Muscle of leg (tissue), 16 donors: ENCODE data around the gene SEMA5B. TPM values are rescaled to one million over a fixed set of nuclear protein-coding genes. Genes with fewer than 3 reads are reported as not detected.
A peak's percentile ranks its signal among the peaks of the same experiment; 100 is the strongest.

Experiments
- DNase-seq: peaks from one replicate; pipeline ENCODE4 v3.0.0; 2013
- H3K27ac ChIP-seq: one replicate; pipeline ENCODE4 v1.5.1; 2013; ENCODE audit warnings: mild to moderate bottlenecking, low read length, control low read depth
- H3K27me3 ChIP-seq: one replicate; pipeline ENCODE4 v1.6.1; 2013; ENCODE audit warnings: low read length; ENCODE audit not compliant: control insufficient read depth, insufficient read depth
- H3K36me3 ChIP-seq: one replicate; pipeline ENCODE4 v1.6.1; 2013; ENCODE audit warnings: low read length; ENCODE audit not compliant: control insufficient read depth, insufficient read depth
- H3K4me1 ChIP-seq: one replicate; pipeline ENCODE4 v1.6.1; 2013; ENCODE audit warnings: low read length; ENCODE audit not compliant: control insufficient read depth, insufficient read depth
- H3K4me3 ChIP-seq: one replicate; pipeline ENCODE4 v1.5.1; 2013; ENCODE audit warnings: low read length, control low read depth
- H3K9me3 ChIP-seq: replicated peaks from 2 replicates; pipeline ENCODE4 v1.6.1; 2013; ENCODE audit warnings: low read depth, low read length; ENCODE audit not compliant: control insufficient read depth
- WGBS: methylation state at CpG from one replicate; pipeline ENCODE4 v1.1.5; 2013; ENCODE audit warnings: missing lambda C conversion rate; ENCODE audit not compliant: insufficient coverage; 5-methylcytosine and 5-hydroxymethylcytosine counted together
- long read RNA-seq, 11 donors: transcript quantifications; one replicate each; lab custom pipeline, GENCODE V29; 2026
- polyA plus RNA-seq, 8 donors: library from polyadenylated mRNA; unstranded; fragments of 120-200 nt; gene quantifications; one replicate each; pipeline versions ENCODE4 v1.2.1 to v1.2.3, GENCODE V29; 2013; ENCODE audit warnings: inconsistent platforms in 1 of 8, low replicate concordance in 1 of 8; ENCODE audit not compliant: insufficient read length in 8 of 8, insufficient read depth in 1 of 8
- total RNA-seq: library from RNA; stranded (reverse); fragments of 120-200 nt; gene quantifications from one replicate; pipeline ENCODE4 v1.2.4, GENCODE V29; 2013

Gene SEMA5B, protein sequence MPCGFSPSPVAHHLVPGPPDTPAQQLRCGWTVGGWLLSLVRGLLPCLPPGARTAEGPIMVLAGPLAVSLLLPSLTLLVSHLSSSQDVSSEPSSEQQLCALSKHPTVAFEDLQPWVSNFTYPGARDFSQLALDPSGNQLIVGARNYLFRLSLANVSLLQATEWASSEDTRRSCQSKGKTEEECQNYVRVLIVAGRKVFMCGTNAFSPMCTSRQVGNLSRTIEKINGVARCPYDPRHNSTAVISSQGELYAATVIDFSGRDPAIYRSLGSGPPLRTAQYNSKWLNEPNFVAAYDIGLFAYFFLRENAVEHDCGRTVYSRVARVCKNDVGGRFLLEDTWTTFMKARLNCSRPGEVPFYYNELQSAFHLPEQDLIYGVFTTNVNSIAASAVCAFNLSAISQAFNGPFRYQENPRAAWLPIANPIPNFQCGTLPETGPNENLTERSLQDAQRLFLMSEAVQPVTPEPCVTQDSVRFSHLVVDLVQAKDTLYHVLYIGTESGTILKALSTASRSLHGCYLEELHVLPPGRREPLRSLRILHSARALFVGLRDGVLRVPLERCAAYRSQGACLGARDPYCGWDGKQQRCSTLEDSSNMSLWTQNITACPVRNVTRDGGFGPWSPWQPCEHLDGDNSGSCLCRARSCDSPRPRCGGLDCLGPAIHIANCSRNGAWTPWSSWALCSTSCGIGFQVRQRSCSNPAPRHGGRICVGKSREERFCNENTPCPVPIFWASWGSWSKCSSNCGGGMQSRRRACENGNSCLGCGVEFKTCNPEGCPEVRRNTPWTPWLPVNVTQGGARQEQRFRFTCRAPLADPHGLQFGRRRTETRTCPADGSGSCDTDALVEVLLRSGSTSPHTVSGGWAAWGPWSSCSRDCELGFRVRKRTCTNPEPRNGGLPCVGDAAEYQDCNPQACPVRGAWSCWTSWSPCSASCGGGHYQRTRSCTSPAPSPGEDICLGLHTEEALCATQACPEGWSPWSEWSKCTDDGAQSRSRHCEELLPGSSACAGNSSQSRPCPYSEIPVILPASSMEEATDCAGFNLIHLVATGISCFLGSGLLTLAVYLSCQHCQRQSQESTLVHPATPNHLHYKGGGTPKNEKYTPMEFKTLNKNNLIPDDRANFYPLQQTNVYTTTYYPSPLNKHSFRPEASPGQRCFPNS
- total RNA-seq (17.7 TPM), polyA plus RNA-seq (10 to 100 TPM; 14.3 to 35.4 (median 26.3) TPM)
- long read RNA-seq, donor 1, full-length matches to known transcripts, result 1 of 1 reads
- long read RNA-seq, donor 1, partial matches to known transcripts, result 0 of 1 reads
- long read RNA-seq, donor 1, other reads (novel, unspliced or antisense), result 0 of 1 reads
- long read RNA-seq, donor 2, result 0 reads
- long read RNA-seq, donor 3, result 0 reads
- long read RNA-seq, donor 4, full-length matches to known transcripts, result 1 of 20 reads
- long read RNA-seq, donor 4, partial matches to known transcripts, result 19 of 20 reads
- long read RNA-seq, donor 4, other reads (novel, unspliced or antisense), result 0 of 20 reads
- long read RNA-seq, donor 5, full-length matches to known transcripts, result 1 of 6 reads
- long read RNA-seq, donor 5, partial matches to known transcripts, result 5 of 6 reads
- long read RNA-seq, donor 5, other reads (novel, unspliced or antisense), result 0 of 6 reads
- long read RNA-seq, donor 6, partial matches to known transcripts, result 17 of 27 reads
- long read RNA-seq, donor 6, other reads (novel, unspliced or antisense), result 10 of 27 reads
- long read RNA-seq, donor 7, result 0 reads
- long read RNA-seq, donor 8, result 0 reads
- long read RNA-seq, donor 9, result 0 reads
- long read RNA-seq, donor 10, partial matches to known transcripts, result 5 of 5 reads
- long read RNA-seq, donor 10, other reads (novel, unspliced or antisense), result 0 of 5 reads
- long read RNA-seq, donor 11, result 0 reads

- H3K27me3 ChIP-seq, result peaks cover 54% of the 10 kb centered on the region
- H3K9me3 ChIP-seq, result no peaks in the 10 kb centered on the region
- under 1% methylated on average over 81 of the region's 94 CpGs for WGBS
- H3K4me3 ChIP-seq, result peak within 1 kb of the TSS; percentile 56
- no peaks in the 10 kb centered on the region for H3K36me3 ChIP-seq
- peak within 1 kb of the TSS; percentile 1 for H3K27ac ChIP-seq
- peaks cover 19% of the 10 kb centered on the region for H3K4me1 ChIP-seq
- DNase-seq, result peak; percentile 79
Observed at GRCh38 chr3:123027292-123028232, at the start of gene SEMA5B. Gene SEMA5B (minus strand): TSS chr3:123027763. CDS start chr3:122961263, 66,500 bp downstream.

DNA sequence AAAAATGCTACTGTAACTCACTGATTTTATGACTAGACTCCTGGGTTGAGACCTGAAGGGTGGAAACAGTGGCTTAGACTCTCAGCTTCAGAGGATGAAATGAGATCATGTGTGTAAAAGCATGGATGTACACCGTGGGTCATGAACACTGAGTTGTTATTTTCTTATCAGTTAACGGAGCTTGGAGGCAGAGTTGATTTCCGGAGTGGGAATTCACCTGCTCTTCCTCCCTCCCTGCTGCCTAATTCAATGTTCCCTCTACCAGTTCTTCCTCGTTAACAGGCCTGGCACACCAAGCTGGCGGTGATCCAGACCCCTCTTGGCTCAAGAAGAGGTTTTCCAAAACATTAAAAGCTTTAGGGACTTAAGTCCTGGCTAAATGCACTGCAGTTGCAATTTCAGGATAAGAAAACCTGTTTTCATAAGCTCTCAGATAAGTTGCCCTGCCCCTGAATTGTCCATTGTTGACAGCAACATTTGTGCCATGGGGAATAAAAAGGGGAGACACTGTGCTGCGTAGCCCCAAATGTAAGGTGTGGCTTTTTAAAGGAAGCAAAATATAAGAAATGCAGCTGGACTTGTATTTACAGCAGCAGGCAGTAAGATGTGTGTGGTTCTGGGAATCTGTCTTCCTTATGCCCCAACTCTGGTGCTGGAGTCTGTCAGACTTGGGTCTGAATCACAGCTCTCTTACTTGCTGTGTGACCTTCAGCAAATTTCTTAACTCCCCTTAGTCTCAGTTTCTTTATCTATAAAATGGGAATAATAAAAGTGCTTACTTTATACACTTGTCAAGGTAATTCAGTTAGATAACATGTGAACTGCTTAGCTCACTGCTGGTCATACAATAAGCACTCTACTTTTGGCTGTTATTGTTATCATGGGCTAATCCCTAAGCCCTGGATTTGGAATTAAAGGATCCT is 49.2 kb upstream of the SEMA5B start:
- no peak overlapping the region for H3K27ac ChIP-seq
- H3K4me3 ChIP-seq, result no peak overlapping the region
- H3K36me3 ChIP-seq, result no peaks in the 10 kb centered on the region
- H3K9me3 ChIP-seq, result no peaks in the 10 kb centered on the region
- H3K4me1 ChIP-seq, result peaks cover 15% of the 10 kb centered on the region
- peak; percentile 60 for DNase-seq
- 17% methylated on average over 2 of the region's 6 CpGs for WGBS
- H3K27me3 ChIP-seq, result no peaks in the 10 kb centered on the region

- no peaks in the 10 kb centered on the region for H3K36me3 ChIP-seq
- 85% methylated on average over 4 of the region's 4 CpGs for WGBS
- no peak overlapping the region for H3K4me3 ChIP-seq
- H3K9me3 ChIP-seq, result no peaks in the 10 kb centered on the region
- H3K27ac ChIP-seq, result no peak overlapping the region
- DNase-seq, result no peak
- peaks cover 12% of the 10 kb centered on the region for H3K4me1 ChIP-seq
- no peaks in the 10 kb centered on the region for H3K27me3 ChIP-seq
Observed at GRCh38 chr3:123076112-123076495, 48.5 kb upstream of the SEMA5B start.

DNA sequence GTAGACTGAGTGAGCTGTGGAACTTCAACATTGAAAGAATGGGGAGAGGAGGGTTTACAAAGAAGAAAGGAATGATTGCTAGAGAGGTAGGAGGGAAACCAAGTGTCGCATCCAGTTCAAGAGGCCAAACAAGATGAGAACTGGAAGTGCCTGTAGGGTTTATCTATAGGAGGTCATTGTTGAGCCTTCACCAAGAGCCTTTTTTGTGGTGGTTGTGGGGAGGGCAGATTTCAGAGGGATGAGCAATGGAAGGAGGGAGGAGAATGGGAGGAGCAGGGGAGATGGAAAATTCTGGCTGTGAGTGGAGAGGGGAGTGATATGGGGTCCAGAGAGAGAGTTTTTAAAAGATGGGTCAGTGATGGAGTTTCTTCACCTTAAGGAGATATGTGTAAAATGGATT is 47.8 kb upstream of the SEMA5B start:
- DNase-seq, result no peak
- Histone ChIP-seq H3K27me3 (no peaks in the 10 kb centered on the region), H3K9me3 (no peaks in the 10 kb centered on the region), H3K4me3 (no peak overlapping the region), H3K4me1 (peaks cover 13% of the 10 kb centered on the region), H3K36me3 (no peaks in the 10 kb centered on the region), H3K27ac (no peak overlapping the region)
- WGBS, result 93% methylated on average over 1 of the region's 1 CpG

GRCh38 chr3:123072564-123072963 is 45.0 kb upstream of the SEMA5B start:
- Histone ChIP-seq H3K4me3 (no peak overlapping the region), H3K27me3 (no peaks in the 10 kb centered on the region), H3K36me3 (no peaks in the 10 kb centered on the region), H3K27ac (no peak overlapping the region), H3K4me1 (peaks cover 27% of the 10 kb centered on the region), H3K9me3 (no peaks in the 10 kb centered on the region)
- no CpG with 5 or more reads among the region's 1 CpG for WGBS
- no peak for DNase-seq

DNA sequence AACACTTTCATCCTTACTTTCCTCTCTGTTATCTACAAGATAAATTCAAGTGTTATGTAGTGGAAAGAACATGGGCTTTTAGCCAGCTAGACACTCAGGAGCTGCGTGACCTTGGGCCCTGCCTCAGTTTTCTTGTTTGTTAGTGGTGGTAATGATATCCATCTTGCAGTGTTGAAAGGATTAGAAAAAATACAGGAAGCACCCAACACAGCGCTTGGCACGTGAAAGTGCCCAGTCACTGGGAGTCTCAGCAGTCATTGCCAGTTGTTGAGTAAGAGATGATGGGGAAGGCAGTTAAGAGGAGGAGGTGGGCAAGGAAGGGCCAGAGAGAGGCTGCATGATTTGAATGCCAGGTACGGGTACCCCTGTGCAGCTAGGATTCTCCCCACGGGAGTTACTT is 44.6 kb upstream of the SEMA5B start:
- peaks cover 24% of the 10 kb centered on the region for H3K4me1 ChIP-seq
- WGBS, result 86% methylated on average over 4 of the region's 5 CpGs

GRCh38 chr3:123071581-123071980 is 44.0 kb upstream of the SEMA5B start:
- 67% methylated on average over 5 of the region's 7 CpGs for WGBS
- Histone ChIP-seq H3K4me3 (no peak overlapping the region), H3K27me3 (no peaks in the 10 kb centered on the region), H3K9me3 (no peaks in the 10 kb centered on the region), H3K27ac (no peak overlapping the region), H3K4me1 (peaks cover 21% of the 10 kb centered on the region), H3K36me3 (no peaks in the 10 kb centered on the region)
- no peak for DNase-seq

More for the DNA sequence above, 44.6 kb upstream of the SEMA5B start:
- Histone ChIP-seq H3K9me3 (no peaks in the 10 kb centered on the region), H3K4me3 (no peak overlapping the region), H3K36me3 (no peaks in the 10 kb centered on the region), H3K27me3 (no peaks in the 10 kb centered on the region), H3K27ac (no peak overlapping the region)
- no peak for DNase-seq

DNA sequence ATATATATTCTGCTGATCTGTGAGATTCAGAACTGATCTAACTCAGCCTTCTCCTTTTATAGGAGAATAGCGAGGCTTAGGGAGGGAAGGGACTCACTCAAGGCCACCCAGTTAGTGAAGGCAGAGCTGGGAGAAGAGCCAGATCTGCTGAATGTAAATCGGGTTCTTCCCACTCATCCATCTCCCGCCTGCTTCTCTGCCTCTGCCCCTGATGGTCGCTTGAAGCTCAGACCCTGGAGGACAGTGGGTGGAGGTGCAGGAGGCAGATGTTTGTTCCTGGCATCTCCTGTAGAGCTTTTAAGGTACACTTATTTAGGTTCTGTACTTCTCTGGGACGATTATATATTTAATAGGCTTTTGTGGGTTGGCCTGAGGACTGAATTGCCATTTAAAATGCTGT is 43.6 kb upstream of the SEMA5B start:
- Histone ChIP-seq H3K4me3 (no peak overlapping the region), H3K36me3 (no peaks in the 10 kb centered on the region), H3K4me1 (peaks cover 22% of the 10 kb centered on the region), H3K9me3 (no peaks in the 10 kb centered on the region), H3K27ac (no peak overlapping the region), H3K27me3 (no peaks in the 10 kb centered on the region)
- DNase-seq, result peak; percentile 45
- WGBS, result no CpG with 5 or more reads among the region's 5 CpGs
